GM04504 (cell line): ENCODE measurements around the gene PRMT5.
"Not testable (repeated sequence)": the region's sequence is repeated elsewhere in the genome, so short reads cannot be mapped to it uniquely, and the experiment has no call there.

ENCODE experiments used
- DNase-seq: peaks from one replicate; pipeline ENCODE4 v3.0.0-alpha.2; 2012; ENCODE audit warnings: low read depth

PRMT5 gene

DNA sequence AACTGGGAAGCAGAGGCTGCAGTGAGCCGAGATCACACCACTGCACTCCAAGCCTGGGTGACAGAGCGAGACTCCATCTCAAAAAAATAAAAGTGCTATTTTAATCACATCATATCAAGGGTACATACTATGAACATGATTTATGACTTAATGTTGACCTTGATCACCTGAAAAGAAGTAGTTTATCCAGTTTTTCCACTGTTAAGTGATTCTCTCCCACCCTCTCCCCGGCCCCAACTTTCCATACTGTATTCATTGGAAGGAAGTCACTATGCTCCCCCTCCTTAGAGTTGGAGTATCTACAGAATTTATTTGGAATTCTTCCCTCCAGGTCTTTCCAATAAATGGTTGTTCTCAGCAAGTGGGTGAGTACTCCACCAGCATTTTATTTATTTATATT is 3.0 kb upstream of the PRMT5 start:
- no peak for DNase-seq

- no peak for DNase-seq
These were observed 787 bp upstream of the PRMT5 start for GRCh38 chr14:22929961-22930364.

DNA sequence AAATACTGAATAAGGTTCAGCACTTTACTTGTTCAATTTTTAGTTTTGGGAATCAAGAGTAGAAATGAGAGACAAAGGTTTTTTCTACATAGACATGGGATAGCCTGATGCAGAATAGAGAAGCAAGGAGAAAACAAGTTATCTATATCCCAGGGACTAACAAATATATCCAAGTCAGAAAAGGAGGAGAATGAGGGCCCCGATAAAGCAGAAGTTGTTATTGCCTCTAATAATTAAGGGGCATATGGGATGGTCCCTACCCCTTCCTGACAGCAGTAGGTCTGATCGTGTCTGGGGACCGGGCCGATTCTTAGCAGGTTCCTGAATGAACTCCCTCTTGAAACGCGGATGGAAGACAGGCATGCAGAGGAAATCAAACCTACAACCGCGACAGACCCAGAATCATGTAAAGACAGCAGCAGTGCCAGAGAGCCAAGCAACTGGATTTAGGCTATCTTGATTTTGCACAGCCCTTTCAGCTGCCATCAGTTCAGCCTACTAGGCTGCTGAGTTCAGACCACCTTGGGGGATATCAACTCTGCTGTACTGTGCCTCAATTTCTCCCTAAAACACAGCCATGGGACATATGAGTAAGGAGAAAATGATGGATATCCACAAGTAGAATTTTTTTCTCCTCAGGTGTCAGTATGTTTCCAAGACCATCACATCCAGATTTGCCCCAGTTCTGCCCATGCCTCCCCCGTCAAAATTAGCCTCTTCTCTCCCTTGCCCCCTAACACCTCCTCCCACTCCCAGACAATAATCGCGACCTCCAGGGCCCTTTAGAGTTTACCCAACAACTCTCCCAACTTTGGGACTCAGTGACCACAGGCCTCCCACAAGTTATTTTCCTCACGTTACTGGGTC is 706 bp downstream of the PRMT5 start:
- no peak for DNase-seq

DNA sequence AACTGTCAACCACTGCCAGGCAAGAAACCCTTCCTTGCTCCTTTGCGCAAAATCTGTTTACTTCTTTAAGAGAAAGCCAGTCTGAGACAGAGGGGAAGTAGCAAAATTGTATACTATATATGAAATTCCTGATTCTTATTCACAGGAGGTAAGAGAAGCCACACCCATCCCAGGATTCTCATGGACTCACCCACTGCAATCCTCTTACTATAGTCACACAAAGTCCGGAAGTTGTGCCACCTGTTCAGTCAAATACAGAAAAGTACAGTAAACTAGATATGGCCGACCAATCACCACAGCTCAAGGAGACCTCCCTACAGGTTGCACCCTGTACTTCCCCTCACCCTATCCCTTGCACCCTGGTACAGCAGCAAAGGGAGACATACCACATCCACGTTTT is 2.9 kb downstream of the PRMT5 start:
- no peak for DNase-seq

DNA sequence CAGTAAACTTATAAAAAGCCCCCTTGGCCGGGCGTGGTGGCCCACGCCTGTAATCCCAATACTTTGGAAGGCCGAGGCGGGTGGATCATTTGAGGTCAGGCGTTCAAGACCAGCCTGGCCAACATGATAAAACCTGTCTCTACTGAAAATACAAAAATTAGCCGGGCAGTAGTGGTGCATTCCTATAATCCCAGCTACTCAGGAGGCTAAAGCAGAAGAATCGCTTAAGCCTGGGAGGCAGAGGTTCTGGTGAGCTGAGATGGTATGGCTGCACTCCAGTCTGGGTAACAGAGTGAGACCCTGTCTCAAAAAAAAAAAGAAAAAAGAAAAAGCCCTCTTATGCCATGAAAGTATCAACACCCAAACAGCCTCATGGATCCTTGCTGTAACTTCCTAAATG is 3.7 kb downstream of the PRMT5 start:
- DNase-seq, result no peak

- DNase-seq, result no peak
These were observed 5.4 kb downstream of the PRMT5 start for GRCh38 chr14:22923746-22924145.

DNA sequence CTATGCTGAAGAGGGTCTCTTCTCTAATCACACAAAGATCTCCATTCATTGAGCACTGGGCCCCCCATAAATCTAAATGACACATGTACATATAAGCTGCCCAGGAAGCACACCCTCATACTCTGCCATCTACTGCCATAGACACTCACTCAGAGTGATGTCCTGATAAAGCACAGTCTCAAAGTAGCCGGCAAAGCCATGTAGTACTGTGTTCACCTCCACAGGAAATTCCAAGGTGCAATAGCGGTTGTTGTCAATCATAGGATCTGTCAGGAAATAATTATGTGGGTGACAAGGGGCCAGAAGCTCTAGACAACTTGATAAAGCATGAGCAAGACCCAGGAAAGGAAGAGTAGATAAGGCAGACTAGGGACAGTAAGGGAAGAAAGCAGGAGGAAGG is 6.9 kb downstream of the PRMT5 start:
- no peak for DNase-seq

GRCh38 chr14:22920697-22921096 is 8.5 kb downstream of the PRMT5 start:
- no peak for DNase-seq

- no peak for DNase-seq
These were observed 9.6 kb downstream of the PRMT5 start for GRCh38 chr14:22919601-22919921.

- peak; percentile 100 for DNase-seq
These were observed 10.2 kb downstream of the PRMT5 start, which contains the start of gene RBM23 for GRCh38 chr14:22918804-22919600. RBM23 (minus strand) TSS chr14:22919149.

- no peak for DNase-seq
These were observed 13.2 kb downstream of the PRMT5 start for GRCh38 chr14:22915886-22916521.

DNA sequence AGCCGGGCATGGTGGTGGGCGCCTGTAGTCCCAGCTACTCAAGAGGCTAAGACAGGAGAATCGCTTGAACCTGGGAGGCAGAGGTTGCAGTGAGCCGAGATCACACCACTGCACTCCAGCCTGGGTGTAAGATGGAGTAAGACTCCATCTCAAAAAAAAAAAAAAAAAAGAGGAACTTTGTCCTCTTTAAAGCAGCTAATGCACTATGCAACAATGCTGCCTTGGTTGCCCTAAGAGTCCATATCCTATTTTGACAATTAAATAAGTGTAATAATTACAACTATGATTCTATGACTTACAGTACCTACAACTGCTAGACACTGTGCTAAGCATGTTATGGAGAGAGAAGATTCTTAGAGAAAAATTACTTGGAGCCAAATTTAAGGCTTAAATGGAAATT is 14.3 kb downstream of the PRMT5 start:
- DNase-seq, result not testable (repeated sequence)

DNA sequence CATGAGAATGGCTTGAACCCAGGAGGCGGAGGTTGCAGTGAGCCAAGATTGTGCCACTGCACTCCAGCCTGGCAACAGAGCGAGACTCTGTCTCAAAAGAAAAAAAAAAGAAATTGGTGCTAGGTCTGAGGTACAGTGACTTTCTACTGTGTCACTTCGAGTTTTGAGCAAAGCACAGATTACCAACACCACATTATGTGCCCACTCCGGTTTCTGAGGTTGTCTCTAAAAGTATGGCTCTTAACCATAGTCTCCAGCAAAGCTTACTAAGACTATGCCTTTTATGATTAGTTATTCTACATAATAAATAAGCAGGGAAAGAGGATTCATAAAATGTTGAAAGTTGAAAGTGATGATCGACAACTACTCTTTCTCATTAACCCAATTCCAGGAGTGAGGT is 18.3 kb downstream of the PRMT5 start:
- no peak for DNase-seq

- no peak for DNase-seq
These were observed 20.6 kb downstream of the PRMT5 start for GRCh38 chr14:22908601-22909000.

- DNase-seq, result no peak
These were observed 21.7 kb downstream of the PRMT5 start for GRCh38 chr14:22907429-22907828.

GRCh38 chr14:22906073-22906472 is 23.1 kb downstream of the PRMT5 start:
- no peak for DNase-seq

DNA sequence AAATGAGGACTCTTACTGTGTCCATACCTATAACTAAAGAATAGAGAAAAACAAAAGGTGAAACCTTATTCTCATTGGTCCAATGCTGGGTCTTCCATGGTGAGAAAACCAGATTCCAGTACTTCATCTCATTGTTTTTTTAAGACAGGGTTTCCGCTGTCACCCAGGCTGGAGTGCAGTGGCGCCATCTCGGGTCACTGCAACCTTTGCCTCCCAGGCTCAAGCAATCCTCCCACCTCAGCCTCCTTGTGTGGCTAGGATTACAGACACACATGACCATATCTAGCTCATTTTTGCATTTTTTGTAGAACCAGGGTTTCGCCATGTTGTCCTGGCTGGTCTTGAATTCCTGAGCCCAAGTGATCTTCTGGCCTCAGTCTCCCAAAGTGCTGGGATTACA is 23.5 kb downstream of the PRMT5 start:
- DNase-seq, result no peak

DNA sequence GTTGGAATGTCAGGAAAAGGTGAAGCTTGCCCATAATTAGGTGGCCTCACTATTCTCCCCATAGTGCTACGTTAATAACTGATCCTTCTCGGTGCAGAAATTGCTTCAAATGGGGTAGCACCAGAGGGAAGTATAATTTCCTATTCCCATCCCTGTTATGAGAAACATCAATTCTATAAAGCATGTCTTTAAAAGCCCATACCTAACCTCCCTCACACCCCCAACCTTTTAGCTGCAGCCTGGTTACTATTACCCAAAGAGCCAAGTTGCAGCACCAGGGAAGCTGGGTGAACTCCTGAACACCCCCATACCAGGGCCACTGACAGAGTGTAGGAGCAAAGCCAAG is 25.5 kb downstream of the PRMT5 start:
- DNase-seq, result no peak

GRCh38 chr14:22901799-22902198 is 27.4 kb downstream of the PRMT5 start:
- DNase-seq, result no peak

DNA sequence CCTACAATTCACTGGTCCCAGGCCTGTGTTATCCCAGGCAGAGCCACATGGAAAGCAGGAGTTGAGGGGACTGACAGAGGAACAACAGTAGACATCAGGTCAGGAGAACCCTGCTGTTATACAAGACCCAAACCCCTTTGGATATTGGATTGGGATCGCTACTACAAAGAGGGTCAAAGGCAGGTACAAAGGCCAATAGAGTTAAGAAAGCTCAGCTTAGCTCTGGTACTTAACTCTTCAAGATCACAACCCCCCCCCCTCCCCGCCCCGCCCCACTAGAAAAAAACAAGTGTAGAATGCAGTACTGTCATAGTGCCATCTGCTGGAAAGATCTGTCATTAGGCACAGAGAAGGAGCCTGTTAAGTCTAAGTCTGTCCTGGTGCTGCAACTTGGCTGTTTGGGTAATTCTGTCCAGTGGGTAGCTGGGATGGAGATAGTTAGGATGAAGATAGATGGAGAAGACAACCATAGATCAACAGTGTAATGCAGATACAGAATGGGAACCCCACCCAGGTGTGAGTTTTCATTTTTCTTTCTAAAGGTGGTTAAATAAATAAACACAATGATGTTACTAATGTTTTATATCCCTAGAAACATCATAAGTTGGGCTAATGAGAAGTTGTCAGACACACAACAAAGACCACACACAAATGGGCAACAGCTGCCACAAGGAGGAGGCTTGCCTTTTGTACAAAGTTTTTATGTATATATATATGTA is 28.9 kb downstream of the PRMT5 start:
- peak; percentile 52 for DNase-seq

DNA sequence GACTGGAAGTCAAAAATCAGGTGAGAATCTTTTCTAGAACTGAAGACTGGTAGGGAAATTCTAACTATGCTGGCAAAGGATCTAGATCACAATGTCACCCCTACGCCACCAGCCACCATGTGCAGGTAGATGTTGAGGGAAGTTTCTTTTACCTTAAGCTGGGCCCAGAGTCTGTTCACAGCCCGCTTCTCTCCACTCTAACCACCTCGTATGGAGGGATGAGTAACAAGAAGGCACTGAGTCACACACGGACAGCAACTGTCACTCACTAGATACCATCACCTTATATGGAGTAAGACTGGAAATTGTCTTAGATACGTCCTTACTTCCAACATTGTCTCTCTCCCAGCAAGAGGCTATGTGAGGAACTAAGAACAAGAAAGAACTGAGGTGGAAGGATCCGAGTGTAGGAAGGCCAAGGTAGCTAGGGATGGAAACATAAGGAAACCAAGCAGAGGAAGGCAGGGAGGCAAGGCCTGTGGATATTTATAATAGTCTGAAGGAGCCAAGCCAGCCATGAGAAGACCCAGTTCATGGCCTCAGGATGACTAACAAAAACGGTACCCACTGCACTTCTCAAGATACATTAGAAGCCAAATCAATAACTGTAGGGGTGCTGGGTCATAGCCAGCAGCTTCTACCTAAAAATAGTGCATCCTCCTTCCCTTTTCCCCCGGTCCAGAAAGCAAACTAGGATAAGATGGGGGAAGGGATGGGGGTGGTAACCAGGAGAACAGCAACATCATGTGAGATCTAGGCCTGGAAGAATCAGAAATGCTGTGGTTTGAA is 30.7 kb downstream of the PRMT5 start:
- peak; percentile 62 for DNase-seq

DNA sequence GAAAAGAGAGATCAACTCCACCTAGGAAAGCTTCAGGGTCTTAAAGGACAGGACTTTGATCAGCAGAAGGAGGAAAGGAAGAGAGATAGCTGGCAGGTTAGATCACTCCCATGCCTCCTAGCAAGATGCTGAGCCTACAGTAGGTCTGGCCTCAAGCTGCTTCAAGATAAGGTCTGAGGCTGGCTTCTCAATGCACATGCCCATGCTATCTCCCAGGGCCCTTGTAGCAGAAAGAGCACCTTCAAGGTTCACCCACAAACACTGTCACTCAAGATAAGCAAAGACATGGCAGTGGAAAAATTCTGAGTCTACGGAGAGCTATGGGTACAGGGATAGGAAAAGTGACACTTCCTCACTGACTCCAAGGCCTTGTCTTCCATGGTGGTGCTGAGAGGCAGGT is 31.8 kb downstream of the PRMT5 start:
- DNase-seq, result no peak
